Neural crest cell (in vitro differentiated cells): Measurements from ENCODE around the gene RASA3. TPM values are rescaled to one million over a fixed set of nuclear protein-coding genes. Genes with fewer than 3 reads are reported as not detected.
"Not testable (repeated sequence)": the region's sequence is repeated elsewhere in the genome, so short reads cannot be mapped to it uniquely, and the experiment has no call there.

Experiments used
- DNase-seq: peaks from one replicate; pipeline ENCODE4 v3.0.0; 2021; ENCODE audit warnings: low read depth, mixed read lengths, low spot score
- H3K27ac Mint-ChIP-seq: one replicate; pipeline ENCODE4 v1.8.0; 2021; ENCODE audit warnings: mild to moderate bottlenecking, mixed read lengths; ENCODE audit not compliant: unreplicated experiment
- H3K27me3 Mint-ChIP-seq: 2 replicates; pipeline ENCODE4 v1.8.0; 2021; ENCODE audit warnings: low read depth, mild to moderate bottlenecking, mixed read lengths
- H3K36me3 Mint-ChIP-seq: 2 replicates; pipeline ENCODE4 v1.8.0; 2021; ENCODE audit warnings: low read depth, mild to moderate bottlenecking, mixed read lengths
- H3K4me1 Mint-ChIP-seq: 2 replicates; pipeline ENCODE4 v1.8.0; 2021; ENCODE audit warnings: mixed read lengths
- H3K4me3 Mint-ChIP-seq: one replicate; pipeline ENCODE4 v1.8.0; 2021; ENCODE audit warnings: mild to moderate bottlenecking, mixed read lengths
- H3K9me3 Mint-ChIP-seq: 2 replicates; pipeline ENCODE4 v1.8.0; 2021; ENCODE audit warnings: mixed read lengths
- CTCF ChIP-seq: fragments of 200-600 bp; sonication (generic); conservative IDR thresholded peaks from 2 replicates; pipeline ENCODE4 v1.5.0; 2021; ENCODE audit warnings: antibody characterized with exemption, mild to moderate bottlenecking
- total RNA-seq: library from RNA; stranded (reverse); gene quantifications from 2 replicates; pipeline ENCODE4 v1.2.1, GENCODE V29; 2021

The RASA3 gene
- total RNA-seq, 1 donor from 2014 or later, result 29.5 TPM

GRCh38 chr13:114111577-114111976 lies 20.8 kb downstream of the RASA3 start:
- Mint-ChIP-seq H3K27ac (peak overlapping the region; percentile 2), H3K36me3 (peaks cover 7% of the 10 kb centered on the region)
- TF ChIP-seq CTCF, result no peak

GRCh38 chr13:114110830-114111189 lies 21.6 kb downstream of the RASA3 start:
- H3K4me1 Mint-ChIP-seq, result peaks cover 59% of the 10 kb centered on the region
- H3K36me3 Mint-ChIP-seq, H3K27me3 Mint-ChIP-seq, DNase-seq, H3K4me3 Mint-ChIP-seq, H3K9me3 Mint-ChIP-seq, H3K27ac Mint-ChIP-seq: not testable (repeated sequence)

More at GRCh38 chr13:114111577-114111976, 20.8 kb downstream of the RASA3 start:
- Mint-ChIP-seq H3K9me3 (no peaks in the 10 kb centered on the region), H3K27me3 (no peaks in the 10 kb centered on the region), H3K4me3 (peak overlapping the region; percentile 47), H3K4me1 (peaks cover 59% of the 10 kb centered on the region)
- no peak for DNase-seq

GRCh38 chr13:114110091-114110829 lies 22.2 kb downstream of the RASA3 start:
- H3K36me3 Mint-ChIP-seq, result peaks cover 3% of the 10 kb centered on the region
- peaks cover 58% of the 10 kb centered on the region for H3K4me1 Mint-ChIP-seq
- H3K4me3 Mint-ChIP-seq, result no peak overlapping the region
- no peak for TF ChIP-seq CTCF
- H3K9me3 Mint-ChIP-seq, result no peaks in the 10 kb centered on the region
- DNase-seq, result no peak
- H3K27ac Mint-ChIP-seq, result peak overlapping the region; percentile 43
- no peaks in the 10 kb centered on the region for H3K27me3 Mint-ChIP-seq

GRCh38 chr13:114109641-114110041 lies 22.8 kb downstream of the RASA3 start:
- Mint-ChIP-seq H3K27me3 (no peaks in the 10 kb centered on the region), H3K27ac (no peak overlapping the region), H3K4me1 (peaks cover 55% of the 10 kb centered on the region)

GRCh38 chr13:114108894-114109293 lies 23.5 kb downstream of the RASA3 start:
- Mint-ChIP-seq H3K4me1 (peaks cover 48% of the 10 kb centered on the region), H3K27me3 (no peaks in the 10 kb centered on the region), H3K36me3 (peaks cover 3% of the 10 kb centered on the region), H3K27ac (no peak overlapping the region), H3K9me3 (no peaks in the 10 kb centered on the region), H3K4me3 (no peak overlapping the region)
- no peak for TF ChIP-seq CTCF
- no peak for DNase-seq

More at GRCh38 chr13:114109641-114110041, 22.8 kb downstream of the RASA3 start:
- H3K9me3 Mint-ChIP-seq, result no peaks in the 10 kb centered on the region
- peaks cover 3% of the 10 kb centered on the region for H3K36me3 Mint-ChIP-seq
- TF ChIP-seq CTCF, result no peak
- no peak overlapping the region for H3K4me3 Mint-ChIP-seq
- DNase-seq, result no peak

- no peak for TF ChIP-seq CTCF
- Mint-ChIP-seq H3K27ac (peak overlapping the region; percentile 67), H3K4me3 (no peak overlapping the region), H3K4me1 (peaks cover 47% of the 10 kb centered on the region), H3K36me3 (peaks cover 3% of the 10 kb centered on the region), H3K27me3 (no peaks in the 10 kb centered on the region), H3K9me3 (no peaks in the 10 kb centered on the region)
- DNase-seq, result no peak
Observed at GRCh38 chr13:114108141-114108761, 24.2 kb downstream of the RASA3 start.
